ENCODE measurements around the gene SRCAP. TPM values are rescaled to one million over a fixed set of nuclear protein-coding genes. Genes with fewer than 3 reads are reported as not detected.

Gene SRCAP
- total RNA-seq, 1 donor: 15.1 TPM

- H3K4me3 ChIP-seq (ENCODE audit: low read depth, low read length): no peak overlapping the region
- DNase-seq (ENCODE audit: low read depth): no peak
- no peak for TF ChIP-seq CTCF (IDR thresholded peaks at IDR 0.05; ENCODE audit: insufficient read depth, low read depth, low read length)
These were observed 81.6 kb downstream of the SRCAP start for GRCh38 chr16:30780549-30780948.

- DNase-seq (ENCODE audit: low read depth): no peak
- H3K4me3 ChIP-seq (ENCODE audit: low read depth, low read length): no peak overlapping the region
These were observed 83.7 kb downstream of the SRCAP start for GRCh38 chr16:30782486-30783279.

GRCh38 chr16:30783280-30784109 lies 84.5 kb downstream of the SRCAP start:
- TF ChIP-seq CTCF (IDR thresholded peaks at IDR 0.05; ENCODE audit: insufficient read depth, low read depth, low read length): no peak
- DNase-seq (ENCODE audit: low read depth): no peak

More at GRCh38 chr16:30782486-30783279, 83.7 kb downstream of the SRCAP start:
- no peak for TF ChIP-seq CTCF (IDR thresholded peaks at IDR 0.05; ENCODE audit: insufficient read depth, low read depth, low read length)

GRCh38 chr16:30784215-30784614 lies 85.2 kb downstream of the SRCAP start:
- no peak for DNase-seq (ENCODE audit: low read depth)
- TF ChIP-seq CTCF (IDR thresholded peaks at IDR 0.05; ENCODE audit: insufficient read depth, low read depth, low read length): no peak
- no peak overlapping the region for H3K4me3 ChIP-seq (ENCODE audit: low read depth, low read length)

More at GRCh38 chr16:30783280-30784109, 84.5 kb downstream of the SRCAP start:
- H3K4me3 ChIP-seq (ENCODE audit: low read depth, low read length): no peak overlapping the region

- no peak for TF ChIP-seq CTCF (IDR thresholded peaks at IDR 0.05; ENCODE audit: insufficient read depth, low read depth, low read length)
- DNase-seq (ENCODE audit: low read depth): no peak
- H3K4me3 ChIP-seq (ENCODE audit: low read depth, low read length): peak overlapping the region; percentile 96
These were observed 86.4 kb downstream of the SRCAP start for GRCh38 chr16:30785126-30786106.
